NCI-H187 (cell line): ENCODE data around the gene RFX6.

Experiments
- DNase-seq, 2 experiments: peaks; one replicate each; lab custom pipeline; 2025; lab: John Stamatoyannopoulos, UW

RFX6 gene

DNA sequence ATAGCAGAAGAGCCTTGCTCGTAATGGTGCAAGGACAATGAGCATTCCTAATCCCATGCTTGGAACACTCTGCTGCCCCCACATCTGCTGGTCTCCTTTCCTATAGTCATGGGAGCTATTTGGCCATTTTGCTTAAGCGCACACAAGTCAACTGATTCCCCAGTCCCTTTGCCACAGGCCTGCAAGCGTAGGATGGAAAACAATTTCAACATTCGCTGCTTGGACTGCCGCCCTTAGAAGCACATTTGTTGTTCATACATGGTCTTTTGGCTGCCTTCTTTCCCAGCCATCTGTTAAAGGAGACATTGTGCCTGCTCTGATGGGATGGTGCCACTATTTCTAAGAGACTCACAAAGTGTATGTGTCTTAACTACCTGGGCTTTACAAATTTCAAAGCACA, 96.9 kb downstream of the RFX6 start:
- no peak for DNase-seq

DNA sequence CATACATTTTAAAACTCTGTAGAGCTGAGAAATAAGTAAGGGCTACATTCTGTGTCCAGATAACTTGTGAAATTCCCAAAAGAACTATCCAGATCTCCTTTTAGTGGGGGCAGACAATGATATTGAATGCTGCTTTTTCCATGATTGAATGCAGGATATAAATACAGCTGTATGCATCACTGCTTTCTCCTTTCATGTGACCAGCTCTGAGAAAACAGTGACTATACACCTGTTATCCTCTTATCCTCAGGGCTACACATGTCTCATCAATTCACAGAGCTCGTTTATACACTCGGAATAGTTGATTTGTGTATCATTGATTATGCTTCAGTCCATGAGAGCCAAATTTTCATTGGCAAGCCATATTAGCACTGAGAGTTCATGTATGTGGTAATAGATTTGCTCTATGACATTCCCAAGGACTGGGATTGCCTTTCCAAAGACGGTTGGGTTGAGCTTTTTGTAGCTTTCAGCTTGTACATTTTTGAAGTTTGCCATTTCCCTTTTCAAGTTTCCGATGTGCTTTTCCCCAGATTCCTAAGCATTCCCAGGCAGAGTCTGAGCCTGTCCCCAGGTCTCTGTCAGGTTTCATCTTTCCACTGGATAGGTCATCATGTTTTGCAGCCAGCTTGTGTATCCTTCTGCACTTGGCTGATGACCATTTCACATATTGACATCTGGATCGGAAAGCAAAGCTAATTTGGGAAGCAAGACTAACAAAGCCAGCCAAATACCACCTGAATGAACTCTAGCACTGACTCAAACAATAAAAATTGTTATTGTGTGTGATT, 97.7 kb downstream of the RFX6 start:
- DNase-seq, result no peak

DNA sequence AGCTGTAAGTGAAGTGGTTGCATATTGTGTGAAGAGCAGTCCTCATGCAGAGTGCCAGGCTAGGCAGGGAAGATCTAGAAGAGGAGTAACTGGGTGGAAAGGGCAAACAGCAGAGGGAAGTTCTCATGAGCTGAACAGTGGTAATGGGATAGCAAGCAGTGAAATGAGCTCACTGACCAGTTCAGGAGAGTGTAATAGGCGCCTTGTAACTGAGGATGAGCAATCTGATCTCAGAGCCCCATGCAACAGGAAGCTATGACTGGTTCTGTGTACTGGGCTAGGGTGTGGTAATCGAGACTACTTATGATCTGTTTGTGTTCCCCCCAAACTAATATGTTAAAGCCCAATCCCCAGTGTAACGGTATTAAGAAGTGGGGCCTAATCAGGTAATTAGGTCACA, 98.6 kb downstream of the RFX6 start:
- no peak for DNase-seq

DNA sequence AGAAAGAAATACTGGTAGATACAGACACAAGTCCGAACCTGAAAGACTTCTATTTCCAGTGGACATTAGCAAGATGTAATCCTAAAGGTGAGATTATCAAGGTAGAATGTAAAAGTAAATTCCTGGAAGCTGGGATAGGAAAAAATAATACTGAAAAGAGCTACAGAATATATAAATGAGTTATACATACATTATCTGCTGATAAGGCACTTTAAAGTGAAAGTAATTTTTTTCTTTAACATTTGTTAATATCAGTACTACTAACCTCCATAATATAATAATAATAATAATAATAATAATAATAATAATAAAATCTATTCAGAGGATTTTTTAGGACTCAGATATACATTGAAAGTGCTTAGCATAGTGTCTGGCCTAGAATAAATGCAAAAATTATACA, 102.5 kb downstream of the RFX6 start:
- DNase-seq, result no peak
